Measurements from ENCODE around the gene PPEF1. TPM values are rescaled to one million over a fixed set of nuclear protein-coding genes. Genes with fewer than 3 reads are reported as not detected.

Gene PPEF1
- total RNA-seq, 1 experiment from 2014 or later: 1.2 TPM

GRCh38 chrX:18789916-18790315, 82.5 kb downstream of the PPEF1 start:
- H3K27me3 ChIP-seq (replicated peaks; ENCODE audit: insufficient read depth, low read depth, low read length, poor library complexity): no peaks in the 10 kb centered on the region
- ChIA-PET POLR2A (ENCODE audit: low non-redundant PET) (no interaction called here), CTCF (no interaction called here)
- no peak for TF ChIP-seq EZH2 (IDR thresholded peaks at IDR 0.05; ENCODE audit: borderline replicate concordance, low read depth, low read length, poor library complexity, severe bottlenecking)
- no peak for TF ChIP-seq CTCF (conservative IDR thresholded peaks at IDR 0.05; ENCODE audit: low read depth, low read length)
- no peak overlapping the region for H3K4me3 ChIP-seq (ENCODE audit: low read depth, low read length, poor library complexity, severe bottlenecking)
- DNase-seq (ENCODE audit: low spot score): no peak
- no peaks in the 10 kb centered on the region for H3K9me3 ChIP-seq (ENCODE audit: low read depth, low read length, poor library complexity, severe bottlenecking)
- no TSS peak for BruUV-seq (replicated peaks)
- intact Hi-C loops (cut with micrococcal nuclease; ENCODE audit: unreplicated experiment): no loop called here
- H3K27ac ChIP-seq (ENCODE audit: low read depth, low read length, poor library complexity, severe bottlenecking): no peak overlapping the region
- no peaks in the 10 kb centered on the region for H3K36me3 ChIP-seq (ENCODE audit: insufficient read depth, low read length, poor library complexity, severe bottlenecking)
- no peaks in the 10 kb centered on the region for H3K4me1 ChIP-seq (ENCODE audit: insufficient read depth, low read length, poor library complexity, severe bottlenecking)

GRCh38 chrX:18792828-18793227, 85.4 kb downstream of the PPEF1 start:
- Histone ChIP-seq H3K36me3 (ENCODE audit: insufficient read depth, low read length, poor library complexity, severe bottlenecking) (no peaks in the 10 kb centered on the region), H3K4me3 (ENCODE audit: low read depth, low read length, poor library complexity, severe bottlenecking) (no peak overlapping the region), H3K27me3 (replicated peaks; ENCODE audit: insufficient read depth, low read depth, low read length, poor library complexity) (no peaks in the 10 kb centered on the region), H3K4me1 (ENCODE audit: insufficient read depth, low read length, poor library complexity, severe bottlenecking) (no peaks in the 10 kb centered on the region), H3K27ac (ENCODE audit: low read depth, low read length, poor library complexity, severe bottlenecking) (no peak overlapping the region), H3K9me3 (ENCODE audit: low read depth, low read length, poor library complexity, severe bottlenecking) (no peaks in the 10 kb centered on the region)
- ChIA-PET CTCF (no interaction called here), POLR2A (ENCODE audit: low non-redundant PET) (no interaction called here)
- DNase-seq (ENCODE audit: low spot score): no peak
- no TSS peak for BruUV-seq (replicated peaks)
- intact Hi-C loops (cut with micrococcal nuclease; ENCODE audit: unreplicated experiment): no loop called here
- TF ChIP-seq EZH2 (IDR thresholded peaks at IDR 0.05; ENCODE audit: borderline replicate concordance, low read depth, low read length, poor library complexity, severe bottlenecking) (no peak), CTCF (conservative IDR thresholded peaks at IDR 0.05; ENCODE audit: low read depth, low read length) (no peak)

- Histone ChIP-seq H3K4me1 (ENCODE audit: insufficient read depth, low read length, poor library complexity, severe bottlenecking) (no peaks in the 10 kb centered on the region), H3K27me3 (replicated peaks; ENCODE audit: insufficient read depth, low read depth, low read length, poor library complexity) (no peaks in the 10 kb centered on the region), H3K36me3 (ENCODE audit: insufficient read depth, low read length, poor library complexity, severe bottlenecking) (no peaks in the 10 kb centered on the region), H3K9me3 (ENCODE audit: low read depth, low read length, poor library complexity, severe bottlenecking) (no peaks in the 10 kb centered on the region), H3K4me3 (ENCODE audit: low read depth, low read length, poor library complexity, severe bottlenecking) (no peak overlapping the region), H3K27ac (ENCODE audit: low read depth, low read length, poor library complexity, severe bottlenecking) (no peak overlapping the region)
- BruUV-seq (replicated peaks): no TSS peak
- TF ChIP-seq EZH2 (IDR thresholded peaks at IDR 0.05; ENCODE audit: borderline replicate concordance, low read depth, low read length, poor library complexity, severe bottlenecking): no peak
- TF ChIP-seq CTCF (conservative IDR thresholded peaks at IDR 0.05; ENCODE audit: low read depth, low read length): no peak
- CTCF ChIA-PET: no interaction called here
- DNase-seq (ENCODE audit: low spot score): peak; percentile 44
- POLR2A ChIA-PET (ENCODE audit: low non-redundant PET): no interaction called here
- intact Hi-C loops (cut with micrococcal nuclease; ENCODE audit: unreplicated experiment): no loop called here
Measured at GRCh38 chrX:18793601-18794089, 86.2 kb downstream of the PPEF1 start.
